AG08395 (cell line): ENCODE measurements around the gene PSMA3.

Experiments
- DNase-seq: peaks from one replicate; pipeline ENCODE4 v3.0.0; 2012; ENCODE audit warnings: mixed read lengths, low spot score

Gene PSMA3

GRCh38 chr14:58299401-58300330, 55.0 kb downstream of the PSMA3 start:
- DNase-seq = no peak

GRCh38 chr14:58301416-58301815, 56.8 kb downstream of the PSMA3 start:
- no peak for DNase-seq

- DNase-seq = no peak
These were observed 61.1 kb downstream of the PSMA3 start for GRCh38 chr14:58305730-58306129.

- no peak for DNase-seq
These were observed 63.1 kb downstream of the PSMA3 start for GRCh38 chr14:58307597-58308316.

GRCh38 chr14:58309086-58309485, 64.4 kb downstream of the PSMA3 start:
- no peak for DNase-seq

- DNase-seq = no peak
These were observed 69.1 kb downstream of the PSMA3 start for GRCh38 chr14:58313699-58314098.

GRCh38 chr14:58315606-58316005, 71.0 kb downstream of the PSMA3 start:
- DNase-seq = no peak
